Measurements from ENCODE around the gene RAB36.

Gene RAB36

DNA sequence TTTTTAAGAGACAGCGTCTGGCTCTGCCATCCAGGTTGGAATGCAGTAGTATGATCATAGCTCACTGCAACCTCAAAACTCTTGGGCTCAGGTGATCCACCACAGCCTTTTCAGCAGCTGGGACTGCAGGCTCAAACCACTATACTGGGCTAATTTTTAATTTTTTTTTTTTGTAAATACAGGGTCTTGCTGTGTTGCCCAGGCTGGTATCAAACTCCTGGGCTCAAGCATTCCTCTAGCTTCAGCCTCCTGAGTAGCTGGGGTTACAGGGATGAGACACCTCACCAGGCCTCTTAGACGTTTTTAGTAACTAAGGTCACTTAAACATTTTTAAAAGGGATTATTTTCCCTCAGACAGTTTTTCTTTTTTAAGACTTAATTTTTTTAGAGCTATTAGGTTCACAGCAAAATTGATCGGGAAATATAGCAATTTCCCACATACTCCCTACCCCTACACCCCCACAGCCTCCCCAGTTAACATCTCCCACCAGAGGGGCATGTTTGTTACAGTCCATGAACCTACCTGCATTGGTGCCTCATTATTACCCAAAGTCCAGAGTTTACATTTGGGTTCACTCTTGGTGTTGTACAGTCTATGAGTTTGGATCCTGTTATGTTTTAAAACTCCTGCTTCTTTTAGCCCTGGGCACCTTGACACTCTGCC is 39.0 kb downstream of the RAB36 start:
- DNase-seq = no peak

GRCh38 chr22:23184764-23185113 is 39.5 kb downstream of the RAB36 start:
- DNase-seq = peak in 1 of 3 experiments; percentile 15

DNA sequence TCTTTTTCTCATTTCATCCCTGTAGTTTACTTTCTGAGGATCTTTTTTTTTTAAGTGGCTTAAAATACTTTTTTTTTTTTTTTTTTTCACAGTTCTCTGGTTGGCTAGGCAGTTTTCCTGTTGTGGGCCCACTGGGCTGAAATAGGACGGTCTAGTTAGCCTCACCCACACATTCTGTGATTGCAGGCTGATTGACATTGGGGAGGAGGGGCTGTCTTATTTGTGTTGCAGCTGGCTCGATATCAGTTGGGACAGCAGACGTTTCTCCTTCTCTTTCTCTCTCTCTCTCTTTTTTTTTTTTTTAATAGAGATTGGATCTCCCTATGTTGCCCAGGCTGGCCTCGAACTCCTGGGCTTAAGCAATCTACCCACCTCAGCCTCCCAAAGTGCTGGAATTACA is 41.9 kb downstream of the RAB36 start:
- DNase-seq = no peak

- DNase-seq = peak in 1 of 3 experiments; percentile 4
Measured at GRCh38 chr22:23187871-23188700, 42.8 kb downstream of the RAB36 start.

DNA sequence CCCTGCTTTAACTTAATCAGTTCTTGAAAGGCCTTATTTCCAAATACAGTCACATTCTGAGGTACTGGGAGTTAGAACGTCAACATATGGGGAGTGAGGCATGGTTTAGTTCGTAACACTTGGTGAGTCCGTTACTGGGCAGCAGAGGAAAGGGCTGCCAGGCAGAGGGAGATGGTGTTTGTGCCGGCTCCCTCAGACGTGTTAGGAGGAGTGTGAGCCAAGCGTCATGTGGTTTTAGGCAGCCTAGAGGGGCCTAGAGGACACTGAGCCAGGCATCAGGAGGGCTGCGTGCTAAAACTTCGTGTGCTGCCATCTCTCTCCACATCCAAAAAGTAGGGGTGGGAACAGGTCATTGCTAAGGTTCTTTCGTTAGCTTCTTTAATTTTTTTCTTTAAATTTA is 45.2 kb downstream of the RAB36 start:
- no peak for DNase-seq

- DNase-seq = peak; percentile 34 to 92 (median 79)
Measured at GRCh38 chr22:23192133-23192532, 46.9 kb downstream of the RAB36 start.

GRCh38 chr22:23192558-23192957 is 47.3 kb downstream of the RAB36 start:
- peak in 1 of 3 experiments; percentile 57 for DNase-seq

- DNase-seq = no peak
Measured at GRCh38 chr22:23193196-23193827, 48.0 kb downstream of the RAB36 start.

DNA sequence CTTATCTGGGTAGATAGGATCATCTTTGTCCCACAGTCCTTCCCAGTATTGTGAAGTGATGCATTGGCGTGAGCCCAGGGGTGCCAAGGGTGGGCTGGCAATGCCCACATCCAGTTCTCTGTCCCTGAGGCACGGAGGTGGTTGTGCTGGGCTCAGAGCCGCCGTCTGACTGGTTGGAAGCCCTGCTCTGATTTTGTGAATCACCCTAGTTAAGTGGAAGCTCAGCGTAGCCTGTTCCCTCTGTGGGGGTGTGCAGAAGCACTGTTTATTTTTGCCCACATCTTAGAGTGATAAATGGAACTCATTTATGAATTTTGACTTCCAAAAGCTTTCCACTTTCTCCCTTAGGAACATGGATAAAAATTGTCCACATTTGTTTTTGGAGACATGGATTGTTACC is 48.6 kb downstream of the RAB36 start:
- DNase-seq = no peak

GRCh38 chr22:23196165-23196564 is 50.9 kb downstream of the RAB36 start:
- DNase-seq = no peak

DNA sequence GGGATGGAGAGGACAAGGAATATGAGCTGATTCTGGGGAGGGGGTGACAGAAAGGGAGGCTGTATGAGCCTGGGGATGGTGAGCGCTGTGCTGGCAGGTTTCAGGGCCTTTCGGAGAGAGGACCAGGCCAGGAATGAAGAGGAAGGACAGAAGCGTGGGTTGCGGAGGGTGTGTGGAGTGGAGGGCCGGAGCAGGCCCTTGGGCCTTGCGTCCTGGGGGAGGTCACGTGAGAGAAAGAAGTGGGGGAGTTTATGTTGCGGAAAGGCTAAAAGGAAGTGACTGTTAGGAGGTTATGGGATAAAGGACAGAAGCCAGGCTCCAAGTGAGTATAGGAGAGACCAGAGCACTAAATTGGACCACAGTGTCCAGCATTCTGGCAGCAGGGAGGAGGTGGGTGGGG is 52.6 kb downstream of the RAB36 start:
- DNase-seq = no peak

GRCh38 chr22:23199159-23199558 is 53.9 kb downstream of the RAB36 start:
- no peak for DNase-seq

- DNase-seq = peak in 2 of 3 experiments; percentile 15 to 59
Measured at GRCh38 chr22:23200898-23201297, 55.6 kb downstream of the RAB36 start.

GRCh38 chr22:23202812-23203451 is 57.7 kb downstream of the RAB36 start:
- DNase-seq = no peak

GRCh38 chr22:23203452-23204124 is 58.3 kb downstream of the RAB36 start:
- no peak for DNase-seq

- DNase-seq = no peak
Measured at GRCh38 chr22:23204125-23204488, 58.8 kb downstream of the RAB36 start.

DNA sequence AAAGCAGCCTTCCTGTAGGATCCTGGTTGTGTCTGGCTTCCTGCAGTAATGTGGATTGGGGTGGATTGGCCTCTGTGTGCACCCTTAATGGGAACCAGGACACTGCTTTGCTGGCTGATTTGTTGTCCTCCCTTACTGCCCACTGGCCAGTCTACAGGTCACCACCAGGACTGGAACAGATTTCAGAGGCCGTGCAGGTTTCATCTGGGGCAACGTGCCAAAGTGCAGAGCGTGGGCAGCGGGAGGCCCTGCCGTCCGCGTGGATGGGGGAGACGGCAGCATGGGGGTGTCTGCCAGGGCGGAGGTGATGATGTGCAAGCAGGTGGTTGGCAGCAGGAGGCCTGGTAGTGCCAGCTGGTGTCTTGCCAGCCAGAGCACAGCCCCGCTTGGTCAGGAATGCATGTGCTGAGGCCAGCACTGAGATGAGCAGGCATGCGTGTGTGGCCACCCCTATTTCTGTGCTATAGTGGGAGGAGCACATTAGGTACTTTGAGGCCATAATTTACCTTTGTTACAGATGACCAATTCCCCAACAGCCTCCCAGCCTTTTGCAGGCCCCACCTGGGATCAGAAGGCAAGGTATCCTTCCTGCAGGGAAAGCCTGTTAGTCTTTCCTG is 59.4 kb downstream of the RAB36 start:
- peak; percentile 4 to 82 (median 63) for DNase-seq

DNA sequence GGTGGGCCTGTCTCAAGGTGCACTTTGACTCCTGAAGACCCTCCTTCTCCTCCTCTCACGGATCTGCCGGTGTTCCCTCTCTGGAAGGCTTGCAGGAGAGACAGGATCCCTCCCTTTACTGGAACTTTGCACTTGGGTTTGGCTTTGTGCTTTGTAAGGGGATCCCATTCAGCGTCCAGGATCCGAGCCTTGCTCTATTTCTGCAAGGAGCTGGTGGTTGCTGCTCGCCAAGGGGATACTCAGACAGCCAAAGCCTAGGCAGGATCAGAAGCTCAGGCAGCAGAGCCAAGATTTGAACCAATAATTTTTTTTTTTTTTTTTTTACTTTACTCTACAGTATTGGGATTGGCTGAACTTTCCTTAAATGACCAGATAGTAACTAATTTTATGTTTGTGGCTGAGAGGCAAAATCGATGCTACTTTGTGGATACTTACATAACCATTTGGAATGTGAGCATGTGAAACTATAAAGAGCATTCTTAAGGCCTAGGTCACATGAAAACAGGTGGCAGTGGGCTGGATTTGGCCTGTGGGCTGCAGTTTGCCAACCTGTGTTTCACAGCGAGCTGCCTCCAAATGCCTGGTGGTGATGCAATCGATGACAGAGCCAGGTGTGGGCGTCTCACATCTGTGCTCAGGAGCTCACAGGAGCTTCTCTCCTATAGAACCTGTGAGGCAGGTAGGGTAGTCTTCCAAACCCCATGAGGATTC is 60.2 kb downstream of the RAB36 start:
- peak in 2 of 3 experiments; percentile 6 to 10 for DNase-seq

DNA sequence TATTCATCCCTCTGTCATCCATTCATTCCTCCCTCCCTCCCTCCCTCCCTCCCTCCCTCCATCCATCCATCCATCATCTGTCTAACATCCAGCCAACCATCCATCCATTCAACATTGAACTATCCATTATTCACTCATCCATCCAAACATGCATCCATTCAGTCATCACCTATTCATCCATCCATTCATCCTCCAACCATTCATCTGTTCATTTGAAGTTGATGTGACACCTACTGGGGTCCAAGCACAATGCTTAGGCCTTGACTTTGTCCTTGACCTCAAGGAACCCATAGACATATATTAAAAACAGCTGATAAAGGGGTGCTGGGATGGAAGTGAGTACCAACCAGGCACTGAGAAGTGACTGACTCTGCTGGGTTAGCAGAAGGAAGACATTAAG is 61.6 kb downstream of the RAB36 start:
- DNase-seq = no peak

DNA sequence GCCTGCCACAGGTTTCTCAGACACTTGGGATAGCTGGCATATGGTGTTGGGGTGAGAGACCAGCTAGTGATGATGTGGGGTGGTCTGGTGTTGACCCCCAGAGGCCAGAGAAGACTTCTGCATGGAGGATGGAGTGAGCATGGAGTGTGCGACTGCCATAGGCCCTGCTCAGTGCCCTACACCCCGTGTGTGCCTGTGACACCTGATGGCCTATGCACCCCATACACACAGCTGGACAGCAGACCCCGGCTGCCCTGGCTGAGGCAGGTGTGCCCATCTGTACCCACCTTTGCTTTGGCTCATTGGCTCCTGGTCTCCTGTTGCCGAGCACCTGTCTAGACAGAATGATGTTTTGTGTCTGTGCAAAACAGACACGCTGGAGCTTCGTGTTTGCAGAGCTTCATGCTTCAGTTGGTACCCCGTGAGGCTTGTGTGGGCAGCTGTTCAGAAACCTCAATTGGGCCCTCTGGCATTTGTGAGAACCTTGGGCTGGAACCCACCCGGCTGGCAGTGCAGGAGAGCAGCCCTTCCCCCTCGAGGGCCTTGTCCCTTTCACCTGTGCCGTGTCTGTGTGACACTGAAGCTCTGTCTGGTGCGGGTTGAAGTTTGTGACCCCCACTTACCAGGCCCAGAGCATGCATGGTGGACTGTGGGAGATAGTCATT is 62.6 kb downstream of the RAB36 start:
- DNase-seq = peak; percentile 60 to 90 (median 79)
